ENCODE measurements around the gene FTO.

The FTO gene

GRCh38 chr16:54062361-54063278, 358.7 kb downstream of the FTO start:
- no peak for DNase-seq

GRCh38 chr16:54063279-54063773, 359.4 kb downstream of the FTO start:
- no peak for DNase-seq

- no peak for DNase-seq
Observed at GRCh38 chr16:54066451-54067105, 362.6 kb downstream of the FTO start.

- DNase-seq = no peak
Observed at GRCh38 chr16:54067322-54068065, 363.5 kb downstream of the FTO start.

DNA sequence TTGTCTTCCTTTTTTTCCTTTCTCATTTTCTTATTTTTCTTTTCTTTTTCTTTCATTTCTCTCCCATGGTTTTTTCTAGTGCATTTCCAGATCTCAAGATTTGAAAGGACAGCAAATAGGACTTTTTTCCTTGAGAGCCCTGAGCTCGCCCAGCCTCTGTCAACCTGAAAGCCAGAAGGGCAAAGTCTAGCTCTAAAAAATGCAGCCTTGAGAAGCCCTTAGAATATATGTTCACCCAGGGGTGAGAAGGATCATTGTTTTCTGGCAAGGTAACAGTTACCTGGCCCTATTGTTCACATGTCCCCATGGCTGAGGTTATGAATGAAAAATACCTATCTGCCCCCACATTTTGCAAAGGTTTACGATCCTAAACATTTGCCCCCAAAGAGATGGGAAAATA, 364.3 kb downstream of the FTO start:
- DNase-seq = no peak

GRCh38 chr16:54069601-54070239, 365.8 kb downstream of the FTO start:
- DNase-seq = no peak

- DNase-seq = no peak
Observed at GRCh38 chr16:54070789-54071343, 366.9 kb downstream of the FTO start.

DNA sequence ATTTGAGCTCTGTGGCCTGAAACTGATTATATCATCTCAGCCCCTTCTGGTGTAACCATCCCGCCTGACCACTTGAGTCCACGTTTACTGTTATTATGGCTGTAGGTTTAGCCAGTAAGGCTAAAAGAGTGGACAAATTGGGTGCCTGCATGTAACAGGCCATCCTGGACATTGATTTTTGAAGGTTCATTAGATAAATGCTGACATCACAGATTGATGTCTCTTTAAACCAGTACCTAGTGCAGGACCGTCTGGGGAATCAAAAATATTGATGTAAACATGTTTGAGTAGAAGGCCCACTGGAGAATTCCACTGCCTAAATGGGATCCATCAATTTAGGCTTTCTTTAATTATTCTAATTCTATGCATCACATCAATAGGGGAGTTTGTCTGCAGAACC, 367.6 kb downstream of the FTO start:
- no peak for DNase-seq

GRCh38 chr16:54072237-54072636, 368.3 kb downstream of the FTO start:
- DNase-seq = no peak

GRCh38 chr16:54073356-54073755, 369.4 kb downstream of the FTO start:
- no peak for DNase-seq

DNA sequence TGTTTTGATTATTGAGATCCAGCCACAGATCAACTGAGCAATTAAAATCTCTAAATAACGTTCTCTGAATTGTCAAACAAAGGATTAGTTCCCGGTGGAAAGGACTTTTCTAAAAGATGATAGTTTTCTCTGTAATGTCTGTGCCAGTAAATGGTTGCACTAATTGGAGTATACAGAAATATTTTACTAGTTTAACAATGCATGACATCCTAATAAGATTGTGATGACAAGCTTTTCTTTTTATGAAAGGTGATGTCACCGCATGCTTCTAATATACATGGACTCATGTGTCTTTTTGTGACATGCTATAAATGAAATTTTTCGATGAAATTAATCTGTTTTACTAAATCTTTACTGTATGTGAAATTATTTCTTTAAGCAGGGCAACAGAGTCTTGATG, 371.5 kb downstream of the FTO start:
- no peak for DNase-seq

GRCh38 chr16:54076006-54076504, 372.1 kb downstream of the FTO start:
- no peak for DNase-seq

- no peak for DNase-seq
Observed at GRCh38 chr16:54077050-54077821, 373.3 kb downstream of the FTO start.

DNA sequence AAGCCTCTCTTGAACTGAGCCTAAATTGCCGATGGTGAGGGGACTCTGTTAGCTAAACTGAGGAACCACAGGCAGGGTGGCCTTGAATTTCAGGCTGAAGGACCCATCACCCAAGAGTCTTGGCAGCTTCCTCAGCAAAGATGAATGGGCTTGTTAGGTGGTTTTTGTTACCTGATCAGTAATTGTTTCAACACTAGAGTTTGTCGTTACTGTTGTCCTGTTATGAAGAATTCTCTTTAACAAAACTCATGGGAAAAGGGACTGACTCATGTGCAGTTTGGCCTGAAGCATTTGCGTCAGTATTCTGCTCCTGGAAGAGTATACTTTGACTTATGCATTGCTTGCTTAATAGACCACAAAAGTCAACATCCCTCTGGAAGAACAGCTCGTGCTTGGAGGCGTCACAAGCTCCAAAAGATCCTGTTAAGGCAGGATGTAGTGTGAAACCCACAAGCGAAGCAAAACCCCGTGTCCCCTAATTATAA, 376.6 kb downstream of the FTO start:
- DNase-seq = no peak

GRCh38 chr16:54086791-54087190, 382.8 kb downstream of the FTO start:
- DNase-seq = no peak

GRCh38 chr16:54090602-54091001, 386.6 kb downstream of the FTO start:
- DNase-seq = no peak

GRCh38 chr16:54093281-54093680, 389.3 kb downstream of the FTO start:
- DNase-seq = no peak

- no peak for DNase-seq
Observed at GRCh38 chr16:54094641-54095040, 390.7 kb downstream of the FTO start.

GRCh38 chr16:54096607-54097006, 392.7 kb downstream of the FTO start:
- DNase-seq = no peak

- no peak for DNase-seq
Observed at GRCh38 chr16:54097774-54098173, 393.8 kb downstream of the FTO start.

DNA sequence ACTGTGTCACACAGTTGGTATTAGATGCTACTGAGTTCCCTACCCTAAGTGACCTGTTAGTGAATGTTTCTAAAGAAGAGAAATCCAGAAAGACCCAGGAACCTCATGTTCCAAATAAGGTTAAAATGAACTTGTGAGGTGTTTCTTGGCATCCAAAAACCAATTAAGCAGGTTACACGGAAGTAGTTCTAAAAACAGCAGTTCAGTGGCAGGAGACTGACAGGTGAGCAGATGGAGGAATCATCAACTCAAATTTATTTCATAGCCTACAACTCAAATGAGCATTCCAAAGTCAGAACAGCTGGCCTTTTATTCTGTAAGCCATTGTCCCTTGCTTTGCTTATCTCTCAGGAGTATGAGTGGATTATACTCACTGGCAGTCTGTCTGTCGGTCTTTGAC, 394.3 kb downstream of the FTO start:
- no peak for DNase-seq

All from inflammatory macrophage treated with lipopolysaccharide for 4 hours (primary cell).